ENCODE measurements around the gene BAX. TPM values are rescaled to one million over a fixed set of nuclear protein-coding genes. Genes with fewer than 3 reads are reported as not detected.

Gene BAX
- total and polyA plus RNA-seq, 9 of the 15 experiments (the other 6 are each of a cell fraction or from before 2014, with no cell fraction given): 3.2 to 95.4 (median 44.5) TPM

DNA sequence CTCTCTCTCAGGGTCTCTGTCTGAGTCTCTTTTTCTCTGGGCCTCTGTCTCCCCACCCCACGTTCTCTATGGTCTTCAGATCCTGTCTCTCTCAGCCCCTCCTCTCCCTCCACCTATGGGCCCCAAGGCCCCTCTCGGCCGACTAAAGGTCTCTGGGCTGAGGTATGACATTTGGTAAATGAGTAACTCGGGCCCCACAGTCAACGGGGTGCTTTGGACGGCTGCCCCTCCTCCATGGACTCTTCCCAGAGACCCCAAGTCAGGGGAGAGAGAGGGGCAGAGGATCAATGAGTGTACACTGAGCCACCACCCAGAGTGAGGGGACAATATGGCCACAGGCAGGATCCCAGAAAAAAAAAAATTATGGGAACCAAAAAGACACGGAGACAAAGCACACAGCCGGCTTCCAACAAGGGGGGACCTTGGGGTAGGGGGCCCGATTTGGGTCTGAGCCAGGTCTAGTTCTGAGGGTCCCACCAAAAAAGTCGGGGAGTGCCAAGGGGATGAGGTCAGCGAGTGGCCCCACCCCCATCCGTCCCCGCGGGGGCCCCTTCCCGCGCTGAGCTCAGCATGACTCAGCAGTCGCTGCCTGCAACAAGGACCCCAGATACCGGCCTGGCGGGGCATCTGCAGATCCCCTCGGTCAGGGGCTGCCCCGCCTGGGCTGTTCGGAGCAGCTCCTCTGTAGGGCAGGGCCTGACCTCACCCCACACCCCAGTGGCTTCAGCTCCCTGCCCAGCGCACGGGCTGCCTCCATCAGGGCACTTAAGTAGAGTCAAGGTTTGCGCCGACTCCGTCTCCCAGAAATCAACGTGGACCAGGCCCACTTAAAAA is 8.9 kb downstream of the BAX start (continued):
- TF ChIP-seq RUNX1 (IDR thresholded peaks at IDR 0.05; ENCODE audit: low read depth) (no peak; the same call in 1 of the 2 replicates), ZBED1 (IDR thresholded peaks at IDR 0.05) (peak; percentile 76; the same call in 1 of the 2 replicates)

DNA sequence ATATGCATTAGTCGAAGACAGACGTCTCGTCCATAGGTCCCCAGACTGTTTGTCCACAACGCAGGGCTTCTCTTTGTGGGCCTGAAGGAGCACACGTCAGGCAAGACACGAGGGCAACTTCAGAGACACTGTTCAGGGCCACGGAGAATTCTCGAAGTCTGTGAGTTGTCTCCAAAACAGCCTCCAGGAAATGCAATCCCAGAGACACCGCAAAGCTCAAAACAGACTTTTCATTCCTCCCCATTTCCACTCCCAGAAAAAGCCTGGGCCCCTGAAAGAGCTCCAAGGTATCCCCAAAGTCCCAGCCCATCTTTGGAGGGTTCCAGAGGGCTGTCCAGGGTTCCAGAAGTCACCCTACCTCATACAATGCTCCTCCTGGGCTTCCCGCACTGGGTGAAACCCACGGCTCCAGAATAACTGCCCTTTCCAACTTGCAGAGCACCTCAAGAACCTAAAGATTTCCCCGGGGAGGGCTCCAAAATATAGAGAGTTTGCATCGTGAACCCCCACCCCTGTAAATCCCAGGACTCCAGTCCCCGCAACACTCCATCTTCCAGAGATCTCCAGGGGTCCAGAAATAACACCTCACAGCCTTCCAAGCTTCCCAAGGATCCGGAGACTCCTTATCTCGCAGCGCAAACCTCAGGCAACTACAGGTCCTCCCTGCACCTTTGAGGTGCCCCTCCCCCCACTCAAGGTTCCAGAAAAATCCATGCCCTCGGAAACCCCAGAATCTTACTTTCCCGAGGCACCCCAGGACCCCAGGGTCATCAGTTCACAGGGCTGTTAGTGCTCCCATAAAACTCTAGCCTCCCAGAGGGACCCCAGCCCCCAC is 9.7 kb downstream of the BAX start:
- ChIA-PET POLR2A (interaction anchor here (0.7 to 14.5 kb wide), 24 partner anchors 9 to 601 kb away, joined by 3 to 439 read pairs (median 6); partner anchors contain the start of genes BAX, GYS1, NUCB1 and PPP1R15A), CTCF (ENCODE audit: low intra/inter-chr PET ratio) (no interaction called here)
- FAIRE-seq (peak; percentile 57), DNase-seq (ENCODE audit: extremely low read depth in 1 of 4, low spot score in 3 of 4) (peak in 1 of 4 experiments; percentile 83), ATAC-seq (no peak)
- peaks cover 17% of the 10 kb centered on the region for H4K20me1 ChIP-seq (replicated peaks; ENCODE audit: control insufficient read depth, insufficient read depth, low read length)
- no peaks in the 10 kb centered on the region for H3K9me1 ChIP-seq (ENCODE audit: control insufficient read depth, insufficient read depth, low read length)
- H3K79me2 ChIP-seq (ENCODE audit: control insufficient read depth, insufficient read depth, low read length): peaks cover 56% of the 10 kb centered on the region
- peak overlapping the region; percentile 45 for H3K4me3 ChIP-seq
- 2% methylated on average over 19 of the region's 19 CpGs for WGBS (ENCODE audit: insufficient coverage, low coverage, missing lambda C conversion rate)
- H3K4me1 ChIP-seq (replicated peaks in 1 of 2; ENCODE audit: control insufficient read depth in 2 of 2, insufficient read depth in 2 of 2, low read length in 2 of 2): peaks cover 31 to 59% of the 10 kb centered on the region in 2 experiments
- H3K9me3 ChIP-seq (replicated peaks; ENCODE audit: control insufficient read depth, insufficient read depth, low read depth, low read length): no peaks in the 10 kb centered on the region
- BruUV-seq (replicated peaks): TSS peak; percentile 79
- in situ Hi-C loops (cut with MboI): loop anchor here (10.0 kb wide), 1 partner anchor 90 kb away; the partner anchor contains the start of gene PPP1R15A
- H3K4me2 ChIP-seq (ENCODE audit: insufficient read depth, low read length): peak overlapping the region; percentile 89
- H3K36me3 ChIP-seq (ENCODE audit: control insufficient read depth, insufficient read depth, low read length): peaks cover 44% of the 10 kb centered on the region
- peak overlapping the region; percentile 93 to 95 for H3K9ac ChIP-seq (ENCODE audit: insufficient read depth in 1 of 2, low read depth in 2 of 2, low read length in 2 of 2)
- 0 out of 2 replicates have a peak overlapping the region, but pooled peaks have one; percentile 4 for H2AFZ ChIP-seq (ENCODE audit: low read depth, low read length)
- no peaks in the 10 kb centered on the region for H3K27me3 ChIP-seq (ENCODE audit: control insufficient read depth in 2 of 2, insufficient read depth in 2 of 2, low read length in 2 of 2)
- intact Hi-C loops (cut with micrococcal nuclease): loop anchor here (5.0 kb wide), 1 partner anchor 32 kb away; the partner anchor contains the start of gene DHDH
- H3K27ac ChIP-seq (ENCODE audit: extremely low read depth, low read depth, low read length): peak overlapping the region; percentile 99
- no peak for TF ChIP-seq MEF2A (IDR thresholded peaks at IDR 0.05; ENCODE audit: control insufficient read depth, low read depth, low read length)
- no peak for TF ChIP-seq ZFP30 (CRISPR knock-in tag; IDR thresholded peaks at IDR 0.05; ENCODE audit: borderline replicate concordance)
- no peak for TF ChIP-seq PRMT5 (CRISPR knock-in tag; IDR thresholded peaks at IDR 0.05)
- TF ChIP-seq ZNF184 (CRISPR knock-in tag; IDR thresholded peaks at IDR 0.05): no peak
- TF ChIP-seq CHD2 (IDR thresholded peaks at IDR 0.05; ENCODE audit: low read depth, low read length): no peak
- TF ChIP-seq, protein P1, sequence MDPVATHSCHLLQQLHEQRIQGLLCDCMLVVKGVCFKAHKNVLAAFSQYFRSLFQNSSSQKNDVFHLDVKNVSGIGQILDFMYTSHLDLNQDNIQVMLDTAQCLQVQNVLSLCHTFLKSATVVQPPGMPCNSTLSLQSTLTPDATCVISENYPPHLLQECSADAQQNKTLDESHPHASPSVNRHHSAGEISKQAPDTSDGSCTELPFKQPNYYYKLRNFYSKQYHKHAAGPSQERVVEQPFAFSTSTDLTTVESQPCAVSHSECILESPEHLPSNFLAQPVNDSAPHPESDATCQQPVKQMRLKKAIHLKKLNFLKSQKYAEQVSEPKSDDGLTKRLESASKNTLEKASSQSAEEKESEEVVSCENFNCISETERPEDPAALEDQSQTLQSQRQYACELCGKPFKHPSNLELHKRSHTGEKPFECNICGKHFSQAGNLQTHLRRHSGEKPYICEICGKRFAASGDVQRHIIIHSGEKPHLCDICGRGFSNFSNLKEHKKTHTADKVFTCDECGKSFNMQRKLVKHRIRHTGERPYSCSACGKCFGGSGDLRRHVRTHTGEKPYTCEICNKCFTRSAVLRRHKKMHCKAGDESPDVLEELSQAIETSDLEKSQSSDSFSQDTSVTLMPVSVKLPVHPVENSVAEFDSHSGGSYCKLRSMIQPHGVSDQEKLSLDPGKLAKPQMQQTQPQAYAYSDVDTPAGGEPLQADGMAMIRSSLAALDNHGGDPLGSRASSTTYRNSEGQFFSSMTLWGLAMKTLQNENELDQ (CRISPR knock-in tag; IDR thresholded peaks at IDR 0.05; ENCODE audit: borderline replicate concordance): 0 out of 2 replicates have a peak, but pooled peaks have one; percentile 18
- TF ChIP-seq MYC (IDR thresholded peaks at IDR 0.05; ENCODE audit: low read depth, low read length): no peak; the same call in 1 of the 2 replicates
- peak; percentile 30; the same call in 1 of the 2 replicates for TF ChIP-seq MYC (CRISPR knock-in tag; IDR thresholded peaks at IDR 0.05; ENCODE audit: borderline replicate concordance, low read depth)
- no peak for TF ChIP-seq ZFP36 (IDR thresholded peaks at IDR 0.05; ENCODE audit: low read depth, low read length, partially characterized antibody)
- peak; percentile 13 for TF ChIP-seq ARID1B (IDR thresholded peaks at IDR 0.05)
- TF ChIP-seq ETS2 (tag; IDR thresholded peaks at IDR 0.05; ENCODE audit: borderline replicate concordance, poor library complexity, severe bottlenecking): no peak
- no peak for TF ChIP-seq ZNF57 (CRISPR knock-in tag; IDR thresholded peaks at IDR 0.05)
- TF ChIP-seq JUND (IDR thresholded peaks at IDR 0.05; ENCODE audit: borderline replicate concordance, low read depth, low read length): 0 out of 2 replicates have a peak, but pooled peaks have one; percentile 2
- no peak for TF ChIP-seq JUND (tag; IDR thresholded peaks at IDR 0.05; ENCODE audit: borderline replicate concordance, low read depth, low read length)
